Spleen (tissue), 11 donors: ENCODE measurements around the gene SCRN1. TPM values are rescaled to one million over a fixed set of nuclear protein-coding genes. Genes with fewer than 3 reads are reported as not detected.

Source experiments
- DNase-seq: peaks from one replicate; pipeline ENCODE4 v3.0.0-alpha.2; 2020
- H3K27ac ChIP-seq, 8 donors: fragments of 200-600 bp; sonication (generic) in 7 of 8; 1 replicate in 4 of 8; 2 replicates in 4 of 8; pipeline versions ENCODE4 v1.5.0 to v1.8.0; 2016 to 2021; ENCODE audit warnings: inconsistent platforms in 4 of 8, mild to moderate bottlenecking in 4 of 8, moderate library complexity in 1 of 8
- H3K27me3 ChIP-seq, 7 donors: fragments of 200-600 bp; sonication (generic) in 6 of 7; replicated peaks in 1 of 7; 1 replicate in 4 of 7; 2 replicates in 3 of 7; pipeline versions ENCODE4 v1.5.0 to v1.8.0; 2016 to 2021; ENCODE audit warnings: inconsistent platforms in 3 of 7, mild to moderate bottlenecking in 1 of 7
- H3K36me3 ChIP-seq, 6 donors: fragments of 200-600 bp; sonication (generic) in 5 of 6; 1 replicate in 4 of 6; 2 replicates in 2 of 6; pipeline versions ENCODE4 v1.5.0 to v1.8.0; 2016 to 2021; ENCODE audit warnings: inconsistent platforms in 2 of 6
- H3K4me1 ChIP-seq, 6 donors: fragments of 200-600 bp; sonication (generic) in 5 of 6; 1 replicate in 3 of 6; 2 replicates in 3 of 6; pipeline versions ENCODE4 v1.5.0 to v1.8.0; 2016 to 2021; ENCODE audit warnings: inconsistent platforms in 3 of 6
- H3K4me3 ChIP-seq, 8 donors: fragments of 200-600 bp; sonication (generic) in 7 of 8; 1 replicate in 4 of 8; 2 replicates in 4 of 8; pipeline versions ENCODE4 v1.5.0 to v1.8.0; 2016 to 2021; ENCODE audit warnings: inconsistent platforms in 4 of 8, mild to moderate bottlenecking in 4 of 8, moderate library complexity in 2 of 8
- H3K9me3 ChIP-seq, 8 donors: fragments of 200-600 bp; sonication (generic) in 7 of 8; 1 replicate in 4 of 8; 2 replicates in 4 of 8; pipeline versions ENCODE4 v1.5.0 to v1.8.0; 2016 to 2021; ENCODE audit warnings: inconsistent platforms in 4 of 8
- CTCF ChIP-seq, 11 experiments: fragments of 200-600 bp in 7 of 11; fragments of 450-650 bp in 4 of 11; sonication (generic) in 4 of 11; IDR thresholded peaks in 8 of 11; conservative IDR thresholded peaks in 3 of 11; 1 replicate in 7 of 11; 2 replicates in 4 of 11; pipeline versions ENCODE4 v1.4.0 to v1.8.0; 2016 to 2021; ENCODE audit warnings: antibody characterized with exemption in 11 of 11, inconsistent platforms in 4 of 11, mild to moderate bottlenecking in 1 of 11
- WGBS, 5 donors: extraction: QIAGEN DNeasy Blood & Tissue Kit in 3 of 5; methylation state at CpG; one replicate each; pipeline versions ENCODE4 v1.1.5 to v1.1.7; 2013 to 2018; 5-methylcytosine and 5-hydroxymethylcytosine counted together
- intact Hi-C: fragments of 100-400 bp; cut with DNase I; formaldehyde crosslinking; loops from one replicate; pipeline ENCODE4 v1.15.0; 2023; ENCODE audit warnings: low total_unique reads
- polyA plus RNA-seq, 3 donors: library from polyadenylated mRNA; stranded (reverse); fragments of 200-250 nt; gene quantifications; one replicate each; pipeline ENCODE4 v1.2.1, GENCODE V29; 2013
- small RNA-seq, 4 donors: library from RNA; depleted of rRNA; stranded (forward); fragments of <200 nt; gene quantifications; one replicate each; pipeline ENCODE3, GENCODE V24; 2016
- total RNA-seq, 7 donors: library from RNA; depleted of rRNA in 3 of 7; stranded (reverse); fragments of >200 nt in 3 of 7; fragmentation: NEBNext Ultra II Directional in 4 of 7; extraction: Animal tissue kit (Norgen Biotek cat#: 25700) in 4 of 7; gene quantifications; one replicate each; pipeline versions ENCODE4 v1.1.0 to v1.2.1, GENCODE V29; 2016 to 2021
- donor health status: healthy with polysubstance abuse.
- donor health status: DM: no; HTN: no; CAD: no; lungs with moderate emphysema.
- donor health status: DM: no; HTN: no; CAD: no.
- donor health status: Bipolar disorder and iron deficiency.
- donor health status: healthy.
- donor health status: DM: no; HTN: no; CAD: no.
- donor health status: DM: yes; HTN: yes; CAD: no.

SCRN1 gene
- total and polyA plus RNA-seq, 10 donors = 5.4 to 27.8 (median 16.4) TPM

GRCh38 chr7:29871787-29872398, 117.7 kb downstream of the SCRN1 start:
- peaks cover 0 to 4% (median under 1%) of the 10 kb centered on the region in 6 donors for H3K4me1 ChIP-seq
- no peaks in the 10 kb centered on the region for H3K9me3 ChIP-seq
- H3K4me3 ChIP-seq = no peak overlapping the region
- H3K27me3 ChIP-seq = peaks cover 0 to 17% (median 0%) of the 10 kb centered on the region in 7 donors
- intact Hi-C loops = no loop called here
- H3K27ac ChIP-seq = no peak overlapping the region
- WGBS, 5 donors = 45 to 58% (median 56%) methylated on average over 5 of the region's 5 CpGs
- no peak for TF ChIP-seq CTCF (IDR thresholded peaks at IDR 0.05 in 8 of 11, conservative IDR thresholded peaks at IDR 0.05 in 3 of 11)
- DNase-seq = no peak
- H3K36me3 ChIP-seq = no peaks in the 10 kb centered on the region

Small RNAs within 50 kb of the gene (small RNA-seq; reads per million reads assigned to genes)
- gene RF01210 = 0 reads per million in 4 donors

Other genes starting within 250 kb of the SCRN1 start
- 1 to 10 TPM in 2 of 7 donors, under 1 TPM in 5; 0.17 to 1.5 (median 0.72) TPM for gene WIPF3, start 183.3 kb downstream of the SCRN1 start, total RNA-seq
- under 1 TPM; 0.57 to 0.61 (median 0.58) TPM for gene WIPF3, start 183.3 kb downstream of the SCRN1 start, polyA plus RNA-seq
- 10 to 100 TPM in 4 of 7 donors, 1 to 10 TPM in 3; 5.5 to 14.7 (median 10.7) TPM for gene FKBP14, start 36.9 kb upstream of the SCRN1 start, total RNA-seq
- 1 to 10 TPM; 1.2 to 1.3 (median 1.3) TPM for gene FKBP14, start 36.9 kb upstream of the SCRN1 start, polyA plus RNA-seq
- gene PLEKHA8, start 38.6 kb upstream of the SCRN1 start, total RNA-seq = 10 to 100 TPM in 3 of 7 donors, 1 to 10 TPM in 4; 5.2 to 13.6 (median 9.6) TPM
- gene PLEKHA8, start 38.6 kb upstream of the SCRN1 start, polyA plus RNA-seq = 1 to 10 TPM; 1.4 to 1.8 (median 1.7) TPM
- 10 to 100 TPM; 11.8 to 36.6 (median 17.0) TPM for gene MTURN, start 145.2 kb upstream of the SCRN1 start, total RNA-seq
- 1 to 10 TPM; 6.3 to 7.4 (median 6.5) TPM for gene MTURN, start 145.2 kb upstream of the SCRN1 start, polyA plus RNA-seq